Psoas muscle (tissue), 8 donors: Measurements from ENCODE around the gene LOXL1. TPM values are rescaled to one million over a fixed set of nuclear protein-coding genes. Genes with fewer than 3 reads are reported as not detected.

Experiments
- ATAC-seq, 4 donors: fragments of 200-7000 bp; cut with Tn5 transposase; one replicate each; pipeline ENCODE4 v1.9.1; 2020; ENCODE audit warnings: moderate library complexity in 3 of 4, mild to moderate bottlenecking in 2 of 4
- DNase-seq, 2 donors: peaks; one replicate each; pipeline ENCODE4 v3.0.0-alpha.2; 2020
- H3K27ac ChIP-seq: fragments of 200-600 bp; one replicate; pipeline ENCODE4 v1.8.0; 2022
- H3K27me3 ChIP-seq, 3 donors: fragments of 200-600 bp in 1 of 3; one replicate each; pipeline versions ENCODE4 v1.6.1 to v1.8.0; 2013 to 2022; ENCODE audit warnings: low read length in 2 of 3, mild to moderate bottlenecking in 2 of 3, moderate library complexity in 1 of 3; ENCODE audit not compliant: insufficient read depth in 3 of 3
- H3K36me3 ChIP-seq, 2 donors: fragments of 200-600 bp in 1 of 2; one replicate each; pipeline versions ENCODE4 v1.6.1 to v1.8.0; 2013 to 2022; ENCODE audit warnings: low read depth in 1 of 2, mild to moderate bottlenecking in 1 of 2, moderate library complexity in 1 of 2; ENCODE audit not compliant: insufficient read depth in 1 of 2
- H3K4me1 ChIP-seq: fragments of 200-600 bp; one replicate; pipeline ENCODE4 v1.8.0; 2022
- H3K4me3 ChIP-seq: fragments of 200-600 bp; one replicate; pipeline ENCODE4 v1.8.0; 2022; ENCODE audit warnings: mild to moderate bottlenecking
- H3K9me3 ChIP-seq: fragments of 200-600 bp; one replicate; pipeline ENCODE4 v1.8.0; 2022
- WGBS, 3 donors: extraction: QIAGEN DNeasy Blood & Tissue Kit; methylation state at CpG; one replicate each; pipeline versions ENCODE4 v1.1.6 to v1.1.7; 2013; 5-methylcytosine and 5-hydroxymethylcytosine counted together
- intact Hi-C, 2 donors: fragments of 100-400 bp; cut with DNase I; formaldehyde crosslinking; loops; one replicate each; pipeline versions ENCODE4 v1.11.0 to v1.14.2; 2022
- polyA plus RNA-seq, 3 donors: library from polyadenylated mRNA; stranded (reverse); fragments of 200-250 nt; gene quantifications; one replicate each; pipeline ENCODE4 v1.2.3, GENCODE V29; 2013
- total RNA-seq, 4 donors: library from RNA; stranded (reverse); fragmentation: NEBNext Ultra II Directional in 2 of 4; extraction: Animal tissue kit (Norgen Biotek cat#: 25700) in 2 of 4; gene quantifications; one replicate each; pipeline versions ENCODE4 v1.2.1 to v1.2.4, GENCODE V29; 2021 to 2023
- TF ChIP-seq, protein P1 (sequence below): fragments of 200-600 bp; IDR thresholded peaks from one replicate; pipeline ENCODE4 v1.8.0; 2022; ENCODE audit warnings: antibody characterized with exemption
- donor health status: healthy with polysubstance abuse.
- donor health status: DM: no; HTN: no; CAD: no; lungs with moderate emphysema.
- donor health status: Bipolar disorder and iron deficiency.
- donor health status: healthy.
- donor health status: DM: yes; HTN: yes; CAD: no.
- donor health status: DM: no; HTN: no; CAD: no.
- donor health status: DM: no; HTN: no; CAD: no.
- donor health status: DM: yes; HTN: yes; CAD: no.

LOXL1 gene
- total and polyA plus RNA-seq, 7 donors: 1.6 to 8.7 (median 5.1) TPM

DNA sequence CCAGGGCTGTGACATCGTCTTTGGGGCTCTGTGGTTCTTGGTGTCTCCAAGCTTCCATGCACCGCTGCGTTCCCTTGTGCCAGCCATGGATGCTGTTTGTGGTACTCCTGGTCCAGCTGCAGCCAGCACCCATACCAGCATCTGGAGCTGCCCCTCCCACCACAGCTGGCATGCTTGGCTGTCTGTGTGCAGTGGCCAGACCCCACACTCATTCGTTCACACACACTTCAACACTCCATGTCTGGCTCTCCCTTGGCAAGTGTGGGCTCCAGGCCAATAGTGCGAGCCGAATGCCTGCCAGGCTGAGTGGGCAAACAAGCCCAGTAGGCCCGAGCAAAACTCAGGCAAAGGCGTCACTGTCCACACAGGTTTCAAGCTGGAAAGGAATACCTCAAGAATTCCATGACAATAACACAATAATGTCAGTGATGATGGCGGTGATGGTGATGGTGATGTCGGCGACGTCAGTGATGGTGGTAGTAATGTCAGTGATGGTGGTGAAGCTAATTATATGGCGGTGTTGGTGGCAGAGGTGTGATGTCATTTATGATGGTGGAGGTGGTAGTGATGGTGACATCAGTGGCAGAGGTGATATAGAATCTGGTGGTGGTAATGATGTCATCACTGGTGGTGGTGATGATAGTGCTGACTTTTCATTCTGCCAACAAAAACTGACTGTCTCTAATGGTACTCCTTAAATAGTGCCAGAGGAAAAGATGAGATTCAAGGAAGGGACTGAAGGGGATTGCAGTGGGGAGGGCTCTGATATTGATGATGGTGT, 33.6 kb upstream of the LOXL1 start:
- TF ChIP-seq, protein P1, sequence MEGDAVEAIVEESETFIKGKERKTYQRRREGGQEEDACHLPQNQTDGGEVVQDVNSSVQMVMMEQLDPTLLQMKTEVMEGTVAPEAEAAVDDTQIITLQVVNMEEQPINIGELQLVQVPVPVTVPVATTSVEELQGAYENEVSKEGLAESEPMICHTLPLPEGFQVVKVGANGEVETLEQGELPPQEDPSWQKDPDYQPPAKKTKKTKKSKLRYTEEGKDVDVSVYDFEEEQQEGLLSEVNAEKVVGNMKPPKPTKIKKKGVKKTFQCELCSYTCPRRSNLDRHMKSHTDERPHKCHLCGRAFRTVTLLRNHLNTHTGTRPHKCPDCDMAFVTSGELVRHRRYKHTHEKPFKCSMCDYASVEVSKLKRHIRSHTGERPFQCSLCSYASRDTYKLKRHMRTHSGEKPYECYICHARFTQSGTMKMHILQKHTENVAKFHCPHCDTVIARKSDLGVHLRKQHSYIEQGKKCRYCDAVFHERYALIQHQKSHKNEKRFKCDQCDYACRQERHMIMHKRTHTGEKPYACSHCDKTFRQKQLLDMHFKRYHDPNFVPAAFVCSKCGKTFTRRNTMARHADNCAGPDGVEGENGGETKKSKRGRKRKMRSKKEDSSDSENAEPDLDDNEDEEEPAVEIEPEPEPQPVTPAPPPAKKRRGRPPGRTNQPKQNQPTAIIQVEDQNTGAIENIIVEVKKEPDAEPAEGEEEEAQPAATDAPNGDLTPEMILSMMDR: no peak
- no peaks in the 10 kb centered on the region for H3K4me1 ChIP-seq
- H3K4me3 ChIP-seq: no peak overlapping the region
- WGBS, 3 donors: 82 to 89% (median 83%) methylated on average over 13 of the region's 13 CpGs
- intact Hi-C loops: no loop called here
- ATAC-seq: no peak
- H3K27me3 ChIP-seq: peaks cover 0 to 9% (median 2%) of the 10 kb centered on the region in 3 donors
- H3K9me3 ChIP-seq: no peaks in the 10 kb centered on the region
- no peak for DNase-seq
- H3K36me3 ChIP-seq: no peaks in the 10 kb centered on the region
- no peak overlapping the region for H3K27ac ChIP-seq

DNA sequence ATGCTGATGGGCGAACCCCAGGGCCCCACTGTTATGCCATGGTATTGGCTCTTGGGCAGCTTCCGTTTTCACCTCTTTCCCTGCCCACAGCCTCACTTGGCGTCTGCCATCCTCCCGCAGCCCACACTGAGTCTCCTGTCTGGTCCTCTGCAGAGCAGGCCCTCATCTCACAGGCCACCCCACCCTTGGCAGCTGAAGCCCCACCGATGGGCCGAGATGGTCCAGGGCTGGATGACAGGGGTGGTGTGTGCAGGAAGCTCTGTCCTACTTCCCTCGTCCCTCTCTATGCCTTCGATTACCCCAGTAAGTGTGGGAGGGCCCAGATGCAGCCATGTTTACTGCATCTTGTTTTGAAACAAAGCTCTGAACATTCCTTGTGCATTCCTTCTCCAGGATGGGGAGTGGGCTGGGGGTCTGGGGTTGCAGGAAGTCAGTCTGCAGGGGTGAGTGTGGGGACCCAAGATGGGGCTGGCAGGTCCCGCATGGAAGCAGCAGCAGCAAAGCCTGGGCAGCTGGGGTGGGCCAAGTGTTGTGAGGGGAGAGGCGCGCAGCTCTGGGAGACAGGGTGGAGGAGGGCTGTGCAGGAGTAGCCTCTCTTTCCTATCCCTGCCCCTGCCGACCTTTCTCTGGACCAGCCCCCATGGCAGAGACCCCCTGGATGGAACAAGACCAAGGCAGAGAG, 32.0 kb upstream of the LOXL1 start:
- DNase-seq (no peak), ATAC-seq (no peak)
- TF ChIP-seq, protein P1: no peak
- intact Hi-C loops: no loop called here
- WGBS, 3 donors: 73 to 80% (median 79%) methylated on average over 12 of the region's 12 CpGs
- Histone ChIP-seq H3K27ac (no peak overlapping the region), H3K9me3 (no peaks in the 10 kb centered on the region), H3K36me3 (no peaks in the 10 kb centered on the region), H3K27me3 (peaks cover 0 to 9% (median 0%) of the 10 kb centered on the region in 3 donors), H3K4me1 (no peaks in the 10 kb centered on the region), H3K4me3 (no peak overlapping the region)

DNA sequence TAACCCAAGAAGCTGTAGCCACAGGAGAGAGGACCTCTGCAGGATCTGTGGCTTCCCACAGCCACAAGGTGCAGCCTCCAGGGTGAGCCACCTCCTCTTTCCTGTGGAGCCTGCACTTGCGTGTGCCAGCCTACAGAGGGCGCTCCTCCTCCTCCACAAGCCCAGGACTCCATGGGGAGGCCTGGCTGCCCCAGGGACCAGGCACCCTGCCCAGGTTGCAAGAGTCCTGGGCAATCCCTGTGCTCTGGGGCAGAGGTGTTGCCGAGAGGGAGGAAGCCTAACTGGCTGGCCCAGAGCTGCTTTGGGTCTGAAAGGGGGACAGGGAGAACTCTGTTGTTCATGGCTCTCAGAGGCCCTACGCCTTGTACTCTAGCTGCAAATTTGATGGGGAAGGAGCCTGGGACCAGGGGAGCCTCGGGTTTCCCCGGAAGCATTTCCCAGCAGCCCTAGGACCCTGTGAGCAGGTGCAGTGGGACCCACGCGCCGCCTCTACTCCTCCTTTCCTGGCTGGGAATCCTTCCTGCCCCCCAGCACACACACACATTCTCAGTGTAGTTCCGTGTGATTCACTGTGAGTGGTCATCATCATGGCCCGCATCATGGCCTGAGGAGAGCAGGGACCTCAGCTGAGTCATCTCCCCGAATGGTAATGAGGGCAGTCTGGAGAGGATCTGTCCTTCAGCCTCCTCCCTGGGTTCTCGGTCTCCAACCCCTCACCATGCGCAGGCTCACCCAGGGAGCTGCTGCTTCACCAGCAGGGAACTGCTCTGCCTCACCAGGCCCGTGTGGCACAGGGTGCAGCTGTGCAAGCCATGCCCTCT, 28.6 kb upstream of the LOXL1 start:
- intact Hi-C loops: no loop called here
- Histone ChIP-seq H3K36me3 (no peaks in the 10 kb centered on the region), H3K4me1 (no peaks in the 10 kb centered on the region), H3K27ac (no peak overlapping the region), H3K27me3 (no peaks in the 10 kb centered on the region), H3K4me3 (no peak overlapping the region), H3K9me3 (no peaks in the 10 kb centered on the region)
- TF ChIP-seq, protein P1: peak; percentile 58
- DNase-seq (peak; percentile 39 to 60), ATAC-seq (peak; percentile 48 to 92 (median 79))
- WGBS, 3 donors: 70 to 74% (median 70%) methylated on average over 15 of the region's 15 CpGs

DNA sequence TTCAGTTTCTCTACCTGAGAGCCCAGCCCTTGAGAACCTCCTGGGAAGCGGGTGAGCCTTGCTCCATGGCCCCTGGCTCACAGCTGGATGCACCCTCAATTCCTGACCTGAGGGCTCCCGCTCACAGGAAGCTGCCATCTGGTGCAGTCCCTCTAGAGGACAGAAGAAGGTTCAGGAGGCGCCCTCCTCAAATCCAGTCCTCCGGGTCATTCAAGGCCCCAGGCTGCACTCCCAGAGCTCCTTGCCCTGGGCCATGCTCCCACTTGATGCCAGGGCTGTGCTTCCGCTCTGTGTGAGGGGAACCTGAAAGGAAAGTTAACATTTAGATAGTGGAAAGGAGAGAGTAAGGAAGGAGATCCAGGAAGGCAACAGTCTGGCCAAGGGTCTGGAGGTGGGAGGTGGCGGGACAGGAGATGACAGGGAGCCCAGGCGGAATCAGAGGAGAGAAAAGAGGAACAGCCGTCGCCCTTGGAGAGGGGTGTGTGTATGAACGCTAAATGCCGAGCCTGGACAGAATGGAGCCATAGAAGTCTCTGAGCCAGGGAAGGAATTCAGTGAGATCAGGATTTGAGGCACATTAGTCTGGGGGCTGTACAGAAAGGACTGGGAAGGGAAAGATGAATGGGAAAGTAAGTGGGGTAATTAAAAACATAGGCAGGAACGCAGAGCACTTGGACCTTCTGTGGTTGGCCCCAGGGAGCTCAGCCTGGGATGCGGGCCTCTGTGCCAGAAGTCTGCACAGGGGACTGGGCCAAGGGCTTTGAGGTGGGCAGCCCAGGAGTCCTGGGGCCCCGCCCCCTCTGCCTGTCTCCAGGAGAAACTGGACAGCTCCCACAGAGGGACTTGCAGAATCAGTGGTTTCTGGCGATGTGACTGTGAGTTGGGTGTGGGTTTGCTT, 26.8 kb upstream of the LOXL1 start:
- H3K36me3 ChIP-seq: no peaks in the 10 kb centered on the region
- H3K4me1 ChIP-seq: no peaks in the 10 kb centered on the region
- ATAC-seq (no peak), DNase-seq (no peak)
- TF ChIP-seq, protein P1: no peak
- WGBS, 3 donors: 62 to 71% (median 67%) methylated on average over 15 of the region's 15 CpGs
- no peaks in the 10 kb centered on the region for H3K9me3 ChIP-seq
- intact Hi-C loops: loop anchor here in 1 of 2 donors (10.0 kb wide), 1 partner anchor 185 kb away; no protein-coding TSS in a partner anchor
- H3K4me3 ChIP-seq: no peak overlapping the region
- H3K27me3 ChIP-seq: no peaks in the 10 kb centered on the region
- H3K27ac ChIP-seq: no peak overlapping the region
